GM21737 (cell line): ENCODE data around the gene C12orf42.
"Not testable (repeated sequence)": the region's sequence is repeated elsewhere in the genome, so short reads cannot be mapped to it uniquely, and the experiment has no call there.

Experiments
- ATAC-seq: cut with Tn5 transposase; IDR thresholded peaks from one replicate; pipeline ENCODE4 v1.9.1; 2021; ENCODE audit warnings: mild to moderate bottlenecking, moderate library complexity; ENCODE audit not compliant: unreplicated experiment

Gene C12orf42

GRCh38 chr12:103498990-103499389 is 3.2 kb upstream of the C12orf42 start:
- no peak for ATAC-seq

DNA sequence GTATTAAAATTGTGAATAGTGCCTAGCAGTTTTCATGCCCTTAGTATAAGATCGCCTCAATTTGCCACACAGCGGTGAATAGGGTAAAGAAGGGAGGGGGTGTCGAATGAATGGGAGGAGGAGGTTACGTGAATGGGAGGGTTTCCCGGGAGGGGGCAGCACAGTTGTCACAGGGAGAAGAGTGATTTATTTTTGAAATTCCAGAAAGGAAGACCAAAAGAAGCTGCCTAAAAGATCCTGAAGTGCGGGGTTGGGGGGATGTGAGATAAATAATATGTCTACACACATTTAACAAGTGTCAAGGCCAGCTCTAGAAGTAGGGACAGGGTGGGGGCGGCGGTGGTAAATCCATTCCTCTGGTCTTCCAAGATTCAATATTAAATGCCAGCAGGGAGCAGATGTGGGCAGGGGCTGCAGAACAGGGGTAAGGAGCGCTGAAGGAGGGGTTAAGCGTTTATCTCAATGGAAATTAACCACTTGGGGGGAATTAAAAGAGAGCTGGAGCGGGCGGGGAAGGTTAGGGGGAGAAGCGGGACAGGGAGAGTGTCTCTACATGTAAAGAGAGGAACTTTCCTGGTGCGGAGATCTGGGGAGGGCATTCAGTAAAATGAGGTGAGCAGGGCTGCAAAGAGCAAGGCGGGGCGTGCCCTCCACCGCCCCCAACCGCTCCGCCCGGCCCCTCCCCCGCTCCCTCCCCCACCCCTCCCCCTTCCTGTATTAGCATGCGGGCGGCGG is 867 bp downstream of the C12orf42 start:
- ATAC-seq: peak; percentile 35

- no peak for ATAC-seq
These were observed 1.6 kb downstream of the C12orf42 start for GRCh38 chr12:103494051-103494733.

DNA sequence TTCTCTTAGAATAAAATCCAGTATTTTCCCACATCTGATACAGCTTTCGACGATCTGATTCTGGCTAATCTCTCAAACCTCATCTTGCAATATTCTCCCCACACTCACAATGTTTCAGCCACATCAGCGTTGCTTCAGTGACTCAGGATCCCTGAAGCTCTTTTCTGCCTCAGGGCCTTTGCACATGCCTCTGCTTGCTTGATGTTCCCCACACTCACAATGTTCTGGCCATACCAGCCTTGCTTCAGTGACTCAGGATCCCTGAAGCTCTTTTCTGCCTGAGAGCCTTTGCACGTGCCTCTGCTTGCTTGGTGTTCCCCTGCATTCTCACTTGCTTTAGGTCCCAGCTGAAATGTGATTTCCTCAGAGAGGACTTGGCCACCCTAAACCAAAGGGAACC is 2.6 kb downstream of the C12orf42 start:
- no peak for ATAC-seq

DNA sequence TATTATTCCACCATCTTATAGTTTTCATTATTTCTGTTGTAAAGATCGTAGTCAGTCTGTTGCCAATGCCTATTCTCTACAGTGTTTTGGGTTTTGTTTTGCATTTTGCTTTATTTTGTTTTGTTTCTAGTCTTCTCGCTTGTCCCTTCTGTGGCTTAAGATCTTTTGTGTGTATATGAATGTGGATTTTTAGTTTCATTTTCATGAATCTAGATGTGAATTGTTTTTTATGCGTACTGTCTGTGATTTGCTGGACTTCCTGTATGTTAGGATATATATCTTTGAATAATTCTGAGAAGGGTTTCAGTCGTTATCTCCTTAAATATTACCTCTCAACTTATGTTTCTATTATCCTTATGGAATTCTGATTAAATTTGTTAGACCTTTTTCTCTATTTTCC is 13.4 kb downstream of the C12orf42 start:
- no peak for ATAC-seq

- no peak for ATAC-seq
These were observed 20.7 kb downstream of the C12orf42 start for GRCh38 chr12:103475073-103475472.

DNA sequence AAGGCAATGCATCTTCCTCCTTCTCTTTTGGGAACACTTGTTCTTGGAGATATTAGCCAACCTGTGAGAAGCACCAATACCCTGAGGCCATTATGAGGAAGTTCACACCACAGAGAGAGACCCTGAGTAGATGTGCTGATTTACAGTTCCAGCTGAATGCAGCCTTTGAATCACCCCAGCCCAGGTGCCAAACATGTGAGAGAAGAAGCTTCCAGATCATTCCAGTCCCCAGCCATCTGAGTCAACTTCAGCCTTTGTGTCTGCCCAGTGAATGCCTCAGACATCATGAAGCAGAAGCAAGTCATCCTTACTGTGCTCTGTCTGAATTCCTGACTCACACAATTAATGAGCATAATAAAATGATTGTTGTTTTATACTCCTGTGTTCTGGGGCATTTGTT is 25.1 kb downstream of the C12orf42 start:
- ATAC-seq: no peak

DNA sequence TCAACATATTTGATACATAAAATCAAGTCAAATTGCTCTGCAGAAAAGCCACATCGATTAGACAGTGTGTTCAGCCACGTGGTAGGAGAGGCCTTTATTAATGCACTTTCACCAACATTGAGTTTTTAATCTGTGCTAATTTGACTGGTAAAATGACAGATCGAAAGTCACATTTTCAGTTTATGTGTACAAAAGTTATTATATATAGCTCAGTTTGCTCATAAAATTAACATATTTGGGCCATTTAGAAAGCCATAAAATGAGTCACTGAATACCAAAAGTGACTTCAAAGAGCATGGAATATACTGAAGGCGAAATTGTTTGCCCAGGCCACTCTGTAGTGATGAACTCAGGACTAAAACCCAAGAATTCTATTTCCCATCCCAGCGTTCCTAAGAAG is 26.0 kb downstream of the C12orf42 start:
- no peak for ATAC-seq

GRCh38 chr12:103468837-103469236 is 26.9 kb downstream of the C12orf42 start:
- ATAC-seq: no peak

DNA sequence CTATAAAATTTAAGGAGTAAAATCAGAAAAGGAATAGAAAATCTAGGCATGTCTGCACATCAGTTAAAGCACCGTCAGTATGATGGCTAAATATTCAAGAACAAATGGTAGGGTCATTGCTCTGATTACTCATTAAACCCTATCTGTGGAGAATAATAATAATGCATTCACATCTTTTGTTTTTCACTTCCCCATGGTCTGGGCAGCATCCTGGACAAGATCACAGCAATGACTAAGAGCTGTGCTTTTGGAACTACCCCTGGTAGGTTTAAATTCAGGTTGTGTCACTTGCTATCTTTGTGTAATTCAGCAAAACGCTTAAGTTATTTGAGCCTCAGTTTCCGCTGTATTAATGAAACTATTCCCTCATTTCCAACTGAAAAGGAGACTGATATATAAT is 33.1 kb downstream of the C12orf42 start:
- peak; percentile 82 for ATAC-seq

- no peak for ATAC-seq
These were observed 38.3 kb downstream of the C12orf42 start for GRCh38 chr12:103457471-103457870.

GRCh38 chr12:103456006-103456405 is 39.8 kb downstream of the C12orf42 start:
- ATAC-seq: no peak

GRCh38 chr12:103455020-103455763 is 40.6 kb downstream of the C12orf42 start:
- peak; percentile 69 for ATAC-seq

DNA sequence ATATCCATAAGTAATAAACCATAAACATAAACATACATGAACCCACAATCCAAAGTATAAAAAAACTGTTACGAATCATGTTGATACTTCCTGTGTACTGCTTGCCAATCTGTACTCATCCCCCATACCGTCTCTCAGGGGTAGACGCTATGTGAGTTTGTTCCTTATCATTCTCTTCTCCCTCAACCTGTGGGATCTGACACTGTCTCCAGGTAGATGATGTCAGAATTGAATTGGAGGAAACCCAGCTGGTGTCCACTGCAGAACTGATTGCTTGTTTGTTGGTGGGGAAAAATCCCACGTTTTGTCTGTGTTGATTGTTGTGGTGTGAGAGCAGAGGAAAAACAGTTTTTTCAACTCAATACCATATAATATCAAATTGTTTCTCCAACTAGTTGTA is 50.8 kb downstream of the C12orf42 start:
- no peak for ATAC-seq

- no peak for ATAC-seq
These were observed 52.9 kb downstream of the C12orf42 start for GRCh38 chr12:103442822-103443221.

- ATAC-seq: no peak
These were observed 53.6 kb downstream of the C12orf42 start for GRCh38 chr12:103442182-103442555.

- ATAC-seq: peak; percentile 97
These were observed 54.2 kb downstream of the C12orf42 start for GRCh38 chr12:103441437-103442181.

- not testable (repeated sequence) for ATAC-seq
These were observed 61.3 kb downstream of the C12orf42 start for GRCh38 chr12:103434165-103435105.

DNA sequence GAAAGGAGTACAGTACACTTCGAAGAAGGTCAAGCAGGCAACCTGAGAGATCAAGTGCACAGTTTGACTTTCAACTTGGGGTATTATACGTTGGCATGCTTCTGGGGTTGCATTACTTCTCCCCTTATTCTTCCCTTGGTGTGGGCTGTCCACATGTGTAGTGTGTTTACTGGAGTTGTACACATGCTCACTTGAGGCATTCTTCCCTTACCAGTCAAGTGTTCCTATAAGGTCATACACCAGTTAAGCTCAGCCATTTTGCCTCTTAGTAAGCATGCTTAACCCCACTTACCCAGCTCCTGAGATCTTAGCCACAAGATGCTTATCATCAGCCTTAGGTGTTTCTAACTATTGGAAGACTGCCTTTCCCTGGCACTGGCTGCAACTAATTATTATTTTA is 63.8 kb downstream of the C12orf42 start:
- no peak for ATAC-seq

GRCh38 chr12:103431387-103431786 is 64.4 kb downstream of the C12orf42 start:
- no peak for ATAC-seq
